Thyroid gland (tissue), 4 donors: ENCODE results near the gene MTA3. TPM values are rescaled to one million over a fixed set of nuclear protein-coding genes. Genes with fewer than 3 reads are reported as not detected.

Experiments used
- DNase-seq, 2 donors: peaks; one replicate each; pipeline ENCODE4 v3.0.0-alpha.2; 2019
- H3K27ac ChIP-seq, 3 donors: fragments of 200-600 bp; sonication (generic); 1 replicate in 2 of 3; 2 replicates in 1 of 3; pipeline ENCODE4 v1.5.1; 2016 to 2019; ENCODE audit warnings: mild to moderate bottlenecking in 1 of 3, moderate library complexity in 1 of 3
- H3K27me3 ChIP-seq: fragments of 200-600 bp; sonication (generic); one replicate; pipeline ENCODE4 v1.5.1; 2019
- H3K36me3 ChIP-seq, 2 donors: fragments of 200-600 bp; sonication (generic); one replicate each; pipeline ENCODE4 v1.5.1; 2016 to 2019
- H3K4me1 ChIP-seq, 2 donors: fragments of 200-600 bp; sonication (generic); one replicate each; pipeline ENCODE4 v1.5.1; 2017 to 2019
- H3K4me3 ChIP-seq, 3 donors: fragments of 200-600 bp; sonication (generic); replicated peaks in 1 of 3; 1 replicate in 2 of 3; 2 replicates in 1 of 3; pipeline ENCODE4 v1.5.1; 2016; ENCODE audit warnings: mild to moderate bottlenecking in 1 of 3
- H3K9me3 ChIP-seq: fragments of 200-600 bp; sonication (generic); one replicate; pipeline ENCODE4 v1.5.1; 2017
- CTCF ChIP-seq, 6 experiments: fragments of 200-600 bp in 3 of 6; fragments of 450-650 bp in 3 of 6; sonication (generic) in 3 of 6; IDR thresholded peaks; one replicate each; pipeline ENCODE4 v1.5.1; 2016 to 2019; ENCODE audit warnings: antibody characterized with exemption in 6 of 6, mild to moderate bottlenecking in 2 of 6, inconsistent platforms in 1 of 6, moderate library complexity in 1 of 6
- POLR2A ChIP-seq, 2 donors: fragments of 450-650 bp; IDR thresholded peaks; one replicate each; pipeline ENCODE4 v1.6.1; 2017; ENCODE audit warnings: antibody characterized with exemption in 2 of 2, mild to moderate bottlenecking in 2 of 2, moderate library complexity in 1 of 2
- WGBS, 2 donors: methylation state at CpG; one replicate each; pipeline ENCODE4 v1.1.5; 2017; 5-methylcytosine and 5-hydroxymethylcytosine counted together
- intact Hi-C: fragments of 100-400 bp; cut with DNase I; formaldehyde crosslinking; loops from one replicate; pipeline ENCODE4 v1.15.1; 2023
- total RNA-seq, 4 donors: library from RNA; depleted of rRNA; stranded (reverse); fragments of >200 nt; gene quantifications; one replicate each; pipeline ENCODE4 v1.2.3, GENCODE V29; 2016

The MTA3 gene
- total RNA-seq, 4 donors from 2014 or later = 29.8 to 50.0 (median 34.0) TPM

GRCh38 chr2:42537493-42537892 lies 30.9 kb upstream of the MTA3 start:
- TF ChIP-seq CTCF (IDR thresholded peaks at IDR 0.05) = no peak
- no peak for TF ChIP-seq POLR2A (IDR thresholded peaks at IDR 0.05)
- Histone ChIP-seq H3K9me3 (no peaks in the 10 kb centered on the region), H3K27ac (no peak overlapping the region), H3K36me3 (no peaks in the 10 kb centered on the region), H3K4me1 (no peaks in the 10 kb centered on the region), H3K27me3 (no peaks in the 10 kb centered on the region), H3K4me3 (no peak overlapping the region)
- DNase-seq = no peak
- 94 to 95% methylated on average over 3 of the region's 3 CpGs for WGBS, 2 donors
- intact Hi-C loops = no loop called here

- 81 to 86% methylated on average over 4 of the region's 4 CpGs for WGBS, 2 donors
These were observed 25.6 kb upstream of the MTA3 start for GRCh38 chr2:42542871-42543270.

GRCh38 chr2:42545023-42545721 lies 23.3 kb upstream of the MTA3 start:
- Histone ChIP-seq H3K4me3 (no peak overlapping the region), H3K9me3 (no peaks in the 10 kb centered on the region), H3K27me3 (no peaks in the 10 kb centered on the region), H3K27ac (no peak overlapping the region), H3K4me1 (no peaks in the 10 kb centered on the region), H3K36me3 (no peaks in the 10 kb centered on the region)
- TF ChIP-seq POLR2A (IDR thresholded peaks at IDR 0.05) (no peak), CTCF (IDR thresholded peaks at IDR 0.05) (no peak)
- 87 to 90% methylated on average over 8 of the region's 8 CpGs for WGBS, 2 donors
- intact Hi-C loops = no loop called here
- no peak for DNase-seq

More at GRCh38 chr2:42542871-42543270, 25.6 kb upstream of the MTA3 start:
- H3K9me3 ChIP-seq = no peaks in the 10 kb centered on the region
- intact Hi-C loops = no loop called here
- TF ChIP-seq CTCF (IDR thresholded peaks at IDR 0.05) = no peak
- no peak for TF ChIP-seq POLR2A (IDR thresholded peaks at IDR 0.05)
- no peaks in the 10 kb centered on the region for H3K4me1 ChIP-seq
- no peak overlapping the region for H3K4me3 ChIP-seq
- H3K27me3 ChIP-seq = no peaks in the 10 kb centered on the region
- DNase-seq = no peak
- H3K36me3 ChIP-seq = no peaks in the 10 kb centered on the region
- no peak overlapping the region for H3K27ac ChIP-seq

GRCh38 chr2:42545841-42546390 lies 22.5 kb upstream of the MTA3 start:
- H3K4me1 ChIP-seq = no peaks in the 10 kb centered on the region
- intact Hi-C loops = no loop called here
- no peak for TF ChIP-seq CTCF (IDR thresholded peaks at IDR 0.05)
- no peak for TF ChIP-seq POLR2A (IDR thresholded peaks at IDR 0.05)
- no peaks in the 10 kb centered on the region for H3K27me3 ChIP-seq
- 59 to 63% methylated on average over 9 of the region's 9 CpGs for WGBS, 2 donors
- no peak for DNase-seq
- no peak overlapping the region for H3K4me3 ChIP-seq
- H3K27ac ChIP-seq = no peak overlapping the region
- no peaks in the 10 kb centered on the region for H3K9me3 ChIP-seq
- H3K36me3 ChIP-seq = no peaks in the 10 kb centered on the region

GRCh38 chr2:42547014-42547413 lies 21.4 kb upstream of the MTA3 start:
- Histone ChIP-seq H3K36me3 (no peaks in the 10 kb centered on the region), H3K4me1 (no peaks in the 10 kb centered on the region), H3K27me3 (no peaks in the 10 kb centered on the region), H3K4me3 (no peak overlapping the region), H3K9me3 (no peaks in the 10 kb centered on the region), H3K27ac (no peak overlapping the region)
- DNase-seq = no peak
- intact Hi-C loops = no loop called here
- 74 to 75% methylated on average over 9 of the region's 9 CpGs for WGBS, 2 donors
- no peak for TF ChIP-seq CTCF (IDR thresholded peaks at IDR 0.05)
- TF ChIP-seq POLR2A (IDR thresholded peaks at IDR 0.05) = no peak
